GM18870 (cell line): ENCODE measurements around the gene ZEB2.
A peak's percentile ranks its signal among the peaks of the same experiment; 100 is the strongest.

Experiments used
- ATAC-seq: cut with Tn5 transposase; IDR thresholded peaks from one replicate; pipeline ENCODE4 v1.9.1; 2021; ENCODE audit warnings: moderate library complexity; ENCODE audit not compliant: unreplicated experiment

The ZEB2 gene

DNA sequence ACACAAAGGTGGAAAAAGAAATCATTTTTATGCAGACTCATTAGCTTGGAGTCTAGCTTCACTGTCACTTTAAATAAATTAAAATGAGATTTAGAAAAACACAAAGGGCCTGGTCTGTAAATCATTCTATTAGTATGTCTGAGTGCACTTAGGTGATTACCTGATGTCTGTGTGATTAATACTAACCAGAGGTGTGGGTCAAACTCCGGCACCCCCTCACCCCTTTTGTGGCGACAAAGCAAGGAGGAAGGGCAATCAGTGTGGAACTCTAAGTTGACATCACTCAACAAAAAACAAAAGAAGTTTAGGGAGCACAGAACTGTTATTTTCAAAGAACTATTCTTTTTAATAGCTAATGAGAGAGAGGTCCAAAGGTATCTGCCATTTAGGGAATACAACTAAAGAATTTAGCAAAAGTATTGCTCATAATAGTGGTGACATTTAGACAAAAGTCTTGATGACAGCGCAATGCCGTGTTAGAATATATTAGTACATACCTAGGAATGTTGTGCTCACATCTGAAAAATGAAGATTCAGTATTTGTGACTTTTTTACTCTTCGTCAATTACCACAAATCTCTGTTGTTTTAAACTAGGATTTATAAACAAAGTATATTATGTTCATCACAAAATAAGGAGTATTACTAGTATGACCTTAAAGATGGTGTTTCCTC, 66.3 kb downstream of the ZEB2 start:
- ATAC-seq: no peak

DNA sequence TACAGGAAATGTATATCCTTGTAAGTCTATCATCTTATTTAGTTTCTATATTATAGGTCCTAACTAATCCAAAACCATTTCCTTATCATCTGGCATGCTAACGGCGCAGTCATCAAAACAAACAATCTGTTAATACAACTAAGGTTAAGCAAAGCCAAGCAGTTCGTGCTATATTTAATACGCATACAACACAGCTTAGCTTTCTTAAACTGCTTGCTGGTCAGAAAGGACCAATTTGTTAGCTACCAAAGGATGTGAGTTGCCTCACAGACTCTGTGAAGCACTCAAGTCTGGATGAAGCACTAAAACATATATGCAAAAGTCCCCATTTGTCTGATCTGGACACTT, 67.0 kb downstream of the ZEB2 start:
- ATAC-seq: no peak

DNA sequence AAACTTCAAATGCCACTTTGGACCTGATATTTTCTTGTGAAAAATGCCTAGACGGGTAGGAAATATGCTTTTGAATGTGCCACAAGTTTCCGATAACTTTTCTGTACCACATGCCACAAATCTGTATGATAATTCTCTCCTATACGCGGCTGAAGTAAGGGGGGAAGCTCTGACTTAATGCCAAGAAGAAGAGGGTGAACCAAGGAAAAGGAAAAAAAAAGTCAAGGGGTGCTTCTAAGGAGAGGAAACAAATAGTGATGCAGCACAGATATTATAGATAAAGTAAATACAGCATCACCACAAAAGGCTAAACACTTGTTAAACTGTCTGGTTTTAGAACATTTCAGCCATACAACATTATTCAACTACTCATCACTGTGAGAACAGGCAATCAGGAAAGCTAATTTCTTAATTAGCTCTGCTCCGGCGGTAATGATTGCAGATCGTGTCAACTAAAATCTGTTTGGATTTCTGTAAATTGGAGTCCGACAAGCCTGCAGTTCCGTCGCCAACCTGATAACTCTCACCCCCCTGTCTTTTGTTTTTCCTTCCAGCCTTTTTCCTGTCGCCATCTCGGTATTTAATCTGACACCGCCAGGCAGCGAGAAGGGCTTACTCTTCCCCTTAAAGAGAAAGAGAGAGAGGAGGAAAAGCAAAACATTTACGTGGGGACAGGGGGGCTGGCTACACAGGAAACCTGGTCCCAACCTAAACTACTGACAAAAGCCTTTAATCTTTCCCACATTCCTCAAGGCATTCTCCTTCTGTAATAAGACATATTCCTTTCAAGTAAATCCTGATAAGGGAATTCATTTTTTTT, 67.5 kb downstream of the ZEB2 start:
- ATAC-seq: no peak

DNA sequence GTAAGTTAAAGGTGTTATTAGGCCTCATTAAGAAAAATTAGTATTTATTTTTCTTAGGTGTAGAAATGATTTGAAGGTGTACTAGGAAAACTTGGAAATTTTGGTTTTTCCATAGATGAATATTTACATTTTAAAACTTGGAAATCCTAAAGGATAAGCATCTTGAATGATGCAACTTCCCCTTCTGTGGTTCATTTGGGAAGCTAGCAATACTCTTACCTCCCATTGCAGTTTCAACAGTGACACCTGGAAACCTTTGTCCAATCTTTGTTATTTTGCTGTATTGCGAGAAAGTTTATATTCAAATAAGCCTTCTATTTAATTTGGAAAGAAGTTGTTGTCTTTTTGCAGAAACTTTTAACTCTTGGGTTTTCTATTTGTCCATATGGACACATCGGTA, 68.5 kb downstream of the ZEB2 start:
- ATAC-seq: no peak

DNA sequence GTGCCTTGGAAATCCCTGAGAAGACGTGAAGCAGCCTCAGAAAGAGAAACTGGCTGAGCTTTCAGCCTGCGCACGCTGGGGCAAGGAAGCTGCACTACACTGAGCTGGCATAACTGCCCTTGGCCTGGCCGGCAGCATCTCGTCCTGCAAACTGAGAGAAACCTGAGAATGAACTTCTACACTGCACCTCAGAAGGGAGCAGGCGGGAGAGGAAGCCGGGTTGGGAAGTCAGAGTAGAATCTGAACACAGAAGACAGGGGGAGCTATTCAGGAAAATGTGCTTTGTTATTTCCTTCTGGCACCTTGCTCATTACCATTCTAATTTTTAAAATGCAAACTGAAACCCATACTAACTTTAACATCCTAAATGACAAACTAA, 70.9 kb downstream of the ZEB2 start:
- ATAC-seq: no peak

DNA sequence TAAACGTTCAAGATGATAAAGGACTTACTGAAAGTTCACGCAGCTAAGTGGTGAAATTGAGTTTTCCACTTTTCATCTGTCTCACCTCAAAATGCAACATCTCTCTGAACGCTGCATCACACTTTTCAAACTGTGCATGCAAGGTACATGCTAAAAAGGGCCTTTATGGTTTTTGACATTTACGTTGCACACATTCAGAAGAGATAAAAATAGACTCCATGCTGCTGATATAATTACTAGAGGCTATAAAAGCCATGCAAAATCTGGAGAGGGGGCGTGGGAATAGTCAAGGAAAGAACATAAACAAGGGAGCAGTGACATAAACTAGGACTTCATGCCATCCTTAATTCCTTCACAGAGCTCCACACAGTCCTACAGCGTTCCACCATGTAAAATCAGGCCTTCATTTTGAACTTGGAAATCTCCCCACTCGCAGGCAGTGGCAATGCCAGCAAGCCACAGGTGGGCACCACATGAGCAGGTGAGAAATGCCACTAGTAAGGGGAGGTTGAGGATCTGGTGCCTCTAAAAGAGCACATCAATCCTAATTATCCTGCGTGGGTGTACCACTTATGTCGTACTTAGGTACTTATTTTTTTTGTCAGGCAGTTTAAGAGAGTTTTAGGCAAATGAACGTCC, 71.4 kb downstream of the ZEB2 start:
- ATAC-seq: no peak

DNA sequence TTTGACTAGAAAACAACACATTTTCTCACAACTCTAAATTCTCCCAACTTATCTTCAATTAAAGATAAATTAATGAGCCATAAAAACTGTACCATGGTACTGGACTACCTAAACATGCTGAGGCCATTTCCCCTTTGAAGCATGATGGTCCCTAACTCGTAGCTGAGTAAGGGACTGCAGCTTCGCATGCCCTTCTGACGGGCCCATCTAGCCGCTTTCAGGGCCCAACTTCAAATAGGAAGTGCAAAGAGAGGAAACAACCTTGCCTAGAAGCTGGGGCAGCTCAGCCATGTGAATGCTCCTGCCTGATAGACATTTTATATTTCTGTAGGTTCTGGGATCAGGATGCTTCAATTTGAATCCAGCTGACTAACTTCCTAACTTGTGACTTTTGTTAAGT, 72.4 kb downstream of the ZEB2 start:
- ATAC-seq: no peak

DNA sequence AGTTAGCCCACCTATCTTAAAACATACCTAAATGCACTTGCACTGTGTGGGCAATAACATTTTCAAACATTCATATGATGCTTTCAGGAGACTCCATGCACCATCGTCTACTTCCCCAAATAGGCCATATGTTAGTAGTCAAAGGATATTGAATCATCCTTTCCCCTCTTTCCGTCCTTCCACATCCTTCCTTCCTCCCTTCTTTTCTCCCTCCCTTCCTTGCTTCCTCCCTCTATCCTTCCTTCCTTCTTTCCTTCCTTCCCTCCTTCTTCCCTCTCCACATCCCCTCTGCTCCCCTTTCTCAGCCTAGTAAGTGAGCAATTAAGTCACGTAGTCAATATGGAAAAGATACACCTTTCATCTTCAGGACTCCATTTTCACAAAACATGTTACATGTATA, 73.8 kb downstream of the ZEB2 start:
- ATAC-seq: no peak

DNA sequence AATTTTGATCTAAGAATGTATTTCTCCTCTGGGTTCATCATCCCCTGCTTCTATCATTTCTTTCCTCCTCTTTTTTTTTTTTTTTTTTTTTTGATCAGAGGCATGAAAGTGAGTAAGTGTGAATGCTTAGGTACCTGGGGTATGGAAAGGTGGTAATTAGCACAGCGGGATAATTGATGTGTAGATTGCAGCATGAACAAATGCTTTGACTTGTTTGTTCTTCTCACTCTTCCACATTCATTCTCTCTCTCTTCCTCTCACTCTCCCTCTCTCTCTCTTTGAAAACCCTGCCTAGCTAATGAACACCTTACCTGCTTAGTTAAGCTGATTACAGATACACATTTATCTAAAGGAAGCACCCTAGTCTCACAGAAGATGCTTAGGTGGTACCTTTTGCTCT, 74.7 kb downstream of the ZEB2 start:
- no peak for ATAC-seq

DNA sequence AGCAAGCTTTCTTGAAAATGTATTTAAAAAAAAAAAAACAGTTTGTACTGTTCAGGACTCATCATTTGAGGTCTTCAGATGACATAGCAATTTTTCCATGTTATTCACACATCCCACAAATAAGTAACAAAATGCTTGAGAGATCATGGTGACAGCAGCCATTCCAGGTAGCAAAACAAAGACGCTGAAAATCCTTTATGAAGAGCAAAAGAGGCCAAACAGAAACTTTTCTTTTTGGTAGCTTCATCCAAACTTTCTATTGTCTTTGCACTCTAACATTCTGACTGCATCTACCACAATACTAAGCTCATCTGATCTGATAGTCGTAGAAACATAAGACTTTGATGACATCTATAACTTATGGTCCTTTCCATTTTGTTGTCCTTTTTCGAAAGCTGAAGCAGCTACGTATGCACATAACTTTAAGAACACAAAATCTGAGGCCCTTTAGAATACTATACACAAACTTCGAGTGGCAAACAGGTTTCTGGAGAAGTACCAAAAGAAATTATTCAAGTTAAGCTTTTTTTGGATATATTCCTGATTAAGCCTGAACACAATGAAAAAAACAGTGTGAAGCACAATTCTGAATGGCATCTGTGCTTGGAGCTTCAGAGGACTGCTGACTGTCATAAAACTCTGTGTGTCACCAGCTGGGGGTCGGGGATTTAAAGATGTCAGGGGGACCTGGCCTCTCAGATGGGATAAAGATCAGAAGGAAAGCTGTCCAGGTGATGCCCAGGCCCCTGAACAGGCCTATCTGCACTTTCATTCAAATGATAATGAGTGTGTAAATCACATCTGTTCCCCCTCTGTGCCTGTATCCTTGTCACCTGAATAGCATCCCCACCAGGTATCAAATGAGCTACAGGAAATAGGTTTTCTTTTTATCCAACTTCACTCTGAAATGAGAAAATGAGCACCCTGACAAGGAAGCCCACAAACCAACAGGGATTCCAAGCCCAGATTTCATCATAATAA, 75.8 kb downstream of the ZEB2 start:
- ATAC-seq: no peak

DNA sequence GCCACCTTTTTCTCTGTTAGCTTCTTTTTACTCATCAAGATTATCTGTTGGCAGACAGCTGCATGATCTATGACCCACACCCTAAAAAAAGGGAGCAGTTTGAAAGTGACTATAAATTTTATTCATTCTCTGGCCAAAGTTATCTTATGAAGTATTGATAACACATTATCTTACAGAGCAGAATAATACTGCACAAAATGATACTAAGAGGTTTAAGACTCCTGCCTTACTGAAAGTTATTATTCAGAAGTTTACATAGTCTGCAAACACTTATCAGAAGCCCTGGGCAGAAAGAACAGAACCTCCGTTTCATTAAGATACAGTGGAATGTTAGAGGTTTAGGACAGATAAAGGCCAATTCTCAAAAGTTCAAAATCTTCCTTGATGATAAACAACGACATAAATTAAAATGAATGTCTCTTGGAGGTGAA, 78.2 kb downstream of the ZEB2 start:
- no peak for ATAC-seq

DNA sequence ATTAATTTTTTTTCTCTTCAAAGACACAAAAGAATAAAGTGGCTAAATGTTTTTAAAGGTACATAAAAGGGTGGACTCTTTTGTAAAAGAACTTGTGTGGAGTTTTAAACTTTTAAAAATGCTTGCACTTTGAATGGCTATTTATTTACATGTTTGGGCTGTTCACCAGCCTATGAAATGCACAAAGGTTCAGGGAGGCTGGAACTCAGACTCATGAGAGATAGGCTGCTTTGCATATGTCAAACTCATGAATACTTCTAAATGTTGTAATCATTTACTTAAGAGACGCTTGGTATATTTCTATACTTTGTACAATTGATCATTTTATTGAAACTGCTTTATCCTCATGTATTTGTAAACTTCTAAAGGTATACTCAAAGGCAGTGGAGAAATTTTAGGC, 79.9 kb downstream of the ZEB2 start:
- no peak for ATAC-seq

DNA sequence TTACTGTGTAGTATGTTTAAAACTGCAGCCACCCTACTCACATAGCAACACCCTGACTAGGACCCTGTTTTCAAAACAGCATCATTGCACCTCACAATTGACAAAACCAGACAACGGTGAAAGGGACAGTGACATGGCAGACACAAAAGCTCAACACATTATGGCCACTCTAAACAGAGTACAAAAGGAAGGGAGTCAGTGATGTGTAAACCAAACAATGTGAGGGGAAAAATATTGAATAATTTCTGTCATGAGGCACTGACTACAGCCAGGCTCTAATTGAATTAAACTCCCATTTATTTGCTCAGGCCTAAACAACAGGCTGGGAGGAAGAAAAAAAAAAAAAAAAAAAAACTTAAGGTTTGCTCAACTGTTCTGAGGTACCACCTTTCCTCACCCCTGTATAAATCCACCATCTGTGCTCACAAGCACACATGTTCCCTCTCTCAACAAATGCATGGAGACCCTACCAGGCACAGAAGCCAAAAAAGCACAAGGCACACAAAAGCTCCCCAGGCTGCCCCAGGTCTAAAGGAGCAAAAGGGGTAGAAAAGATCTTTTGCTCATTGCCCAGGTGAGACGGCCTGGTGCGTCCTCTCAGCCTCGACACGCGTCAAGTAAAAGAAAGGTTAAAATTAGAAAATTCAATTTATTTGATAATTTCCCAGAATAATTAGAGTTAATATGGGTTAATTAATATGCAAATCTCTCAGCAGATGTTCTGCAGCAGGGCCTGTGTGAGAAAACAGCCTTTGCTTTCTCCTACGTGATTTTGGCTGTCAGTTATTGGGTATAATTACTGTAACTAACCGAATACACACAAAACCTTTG, 80.9 kb downstream of the ZEB2 start:
- ATAC-seq: no peak

DNA sequence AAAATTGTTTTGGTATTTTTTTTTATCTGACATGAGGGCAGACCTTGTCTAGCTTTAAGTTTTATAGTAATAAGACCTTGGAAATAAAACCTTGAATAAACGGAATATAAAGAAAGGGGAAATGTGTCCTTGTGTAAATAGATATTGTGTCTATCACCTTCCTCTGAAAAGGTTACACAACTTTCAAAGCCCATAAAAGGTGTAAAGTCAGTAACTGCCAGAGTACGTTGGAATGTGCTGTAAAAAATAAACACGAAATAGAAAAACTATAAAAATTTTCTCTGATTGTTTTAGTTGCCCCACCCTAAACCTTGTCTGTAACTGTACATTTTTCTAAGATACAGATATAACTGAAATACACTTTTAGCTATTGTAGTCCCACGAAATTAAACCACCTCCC, 82.3 kb downstream of the ZEB2 start:
- no peak for ATAC-seq

DNA sequence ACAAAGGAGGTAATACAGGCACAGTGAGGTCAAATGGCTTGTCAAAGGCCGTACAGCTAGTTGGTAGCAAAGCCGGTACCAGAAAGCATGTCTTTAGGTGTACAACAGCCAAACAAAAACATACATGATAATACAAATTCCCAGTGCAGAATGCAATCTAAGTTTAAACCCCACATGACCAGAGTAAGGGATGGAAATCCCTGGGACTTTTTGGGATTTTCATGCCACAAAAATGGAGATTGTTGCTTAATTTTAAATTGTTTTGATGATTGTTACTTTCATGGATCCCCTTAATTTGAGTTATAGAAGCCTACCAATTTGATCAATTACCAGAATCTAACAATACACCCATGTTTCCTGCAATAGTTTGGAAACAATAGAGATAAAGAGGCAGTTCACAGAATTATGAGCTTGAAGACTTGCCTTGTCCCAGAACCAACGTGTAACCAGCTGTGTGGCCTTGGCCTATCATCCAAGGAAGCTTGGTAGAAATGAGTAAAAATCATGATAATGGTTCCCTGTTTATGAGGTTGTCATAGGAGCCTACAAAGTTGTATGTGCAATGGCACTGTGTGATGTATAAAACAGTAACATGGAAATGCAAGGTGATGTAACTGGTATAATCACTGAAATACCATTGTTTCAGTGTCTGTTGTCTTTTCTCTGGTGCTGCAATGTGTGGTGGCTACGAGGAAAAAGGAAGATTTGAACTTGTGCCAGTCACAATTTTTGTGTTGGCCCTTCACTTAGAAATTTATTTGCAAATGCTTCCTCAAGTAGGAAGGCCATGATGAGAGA, 85.3 kb downstream of the ZEB2 start:
- ATAC-seq: no peak

DNA sequence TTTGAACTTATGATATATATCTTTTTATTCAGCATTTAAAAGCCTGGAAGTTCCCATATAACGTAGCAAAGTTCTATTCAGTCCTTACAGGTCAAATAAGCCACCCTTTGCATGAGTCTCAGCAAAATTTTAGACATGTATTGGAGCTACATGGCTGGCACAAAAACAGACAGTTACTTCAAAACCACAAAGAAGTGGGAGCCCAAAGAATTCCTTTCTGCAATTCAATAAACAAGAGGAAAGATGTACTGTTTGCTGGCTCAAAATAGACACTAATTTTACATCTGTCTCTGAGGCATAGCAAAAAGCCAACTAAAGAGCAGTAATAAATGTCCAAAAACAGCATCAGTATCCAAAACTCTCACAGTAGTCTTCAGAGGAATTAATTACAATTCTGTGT, 87.0 kb downstream of the ZEB2 start:
- ATAC-seq: no peak

DNA sequence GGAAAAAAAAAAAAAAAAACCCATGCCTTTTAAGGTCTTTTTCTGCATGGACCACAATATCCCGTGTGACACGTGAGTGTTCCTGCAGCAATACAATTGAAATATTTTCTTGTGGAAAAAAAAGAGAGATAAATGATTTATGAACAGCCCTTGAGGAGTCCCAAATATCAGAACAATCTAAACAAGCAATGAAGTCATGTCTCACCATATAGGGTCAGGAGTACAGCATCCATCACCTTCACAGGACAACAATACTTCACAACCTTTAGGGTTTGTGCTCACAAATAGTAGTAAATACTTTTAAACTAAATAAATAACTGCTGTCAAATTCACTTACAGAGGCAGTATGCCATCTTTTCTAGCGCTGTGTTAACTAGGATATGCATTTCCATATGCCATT, 87.9 kb downstream of the ZEB2 start:
- no peak for ATAC-seq

DNA sequence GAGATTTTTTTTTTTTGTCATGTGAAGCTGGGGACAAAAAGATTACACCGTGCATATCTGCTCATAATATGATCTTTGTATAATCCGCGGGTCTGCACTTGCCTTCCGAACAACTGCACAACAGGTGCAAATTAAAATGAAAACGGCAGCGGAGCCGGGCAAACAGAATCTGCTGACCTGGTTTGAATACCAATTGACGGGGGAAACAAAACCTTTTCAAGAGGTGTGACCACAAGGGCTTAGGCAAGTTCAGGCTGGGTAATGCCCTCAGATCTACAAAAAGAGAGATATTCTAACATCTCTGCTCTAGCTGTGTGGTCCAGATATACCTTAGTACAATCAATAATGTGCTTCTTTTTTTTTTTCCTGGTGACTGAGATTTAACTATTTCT, 88.5 kb downstream of the ZEB2 start:
- no peak for ATAC-seq

DNA sequence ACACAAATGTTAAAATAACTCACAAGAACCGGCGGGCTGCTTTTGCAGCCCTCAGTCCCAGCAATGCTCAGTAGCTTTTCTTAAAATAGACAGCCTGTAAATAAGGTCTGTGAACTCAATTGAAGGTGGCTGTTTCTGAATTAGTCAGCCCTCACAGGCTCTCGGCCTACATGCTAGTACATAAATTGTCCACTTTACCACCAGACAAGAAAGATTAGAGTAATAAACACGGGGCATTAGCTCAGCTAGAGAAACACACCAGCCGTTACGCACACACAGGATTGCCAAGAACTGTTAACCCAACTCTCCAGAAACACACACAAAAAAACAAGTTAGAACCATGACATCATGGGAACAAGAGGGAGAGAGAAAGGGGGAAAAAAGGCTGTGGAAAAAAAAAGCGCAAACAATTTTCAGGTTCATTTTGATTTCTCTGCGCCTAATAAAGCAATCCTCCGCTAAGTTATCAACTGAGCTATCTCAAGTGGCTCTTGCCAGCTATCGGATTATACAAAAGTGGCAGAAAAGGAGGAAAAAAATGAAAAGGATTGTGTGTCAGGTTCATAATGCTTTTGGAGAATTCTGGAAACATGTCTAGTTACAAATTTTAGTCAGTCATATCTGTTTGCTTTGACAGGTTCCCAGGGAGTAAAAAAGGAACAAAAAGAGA, 89.1 kb downstream of the ZEB2 start:
- ATAC-seq: peak; percentile 99
